ENCODE data around the gene C1orf159.

Gene C1orf159

DNA sequence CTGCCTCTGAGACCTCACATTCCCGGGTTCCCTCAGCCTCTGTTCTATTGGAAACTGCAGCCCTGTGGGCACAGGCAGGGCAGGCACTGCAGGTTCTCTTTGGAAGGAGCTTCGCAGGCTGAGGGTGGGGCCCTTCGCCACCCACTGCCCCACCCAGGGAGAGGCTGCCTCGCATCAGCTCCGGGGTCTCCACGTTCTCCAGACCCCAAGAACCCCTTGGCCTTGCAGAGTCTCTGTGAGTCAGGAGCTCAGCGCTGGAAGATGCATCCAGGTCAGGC, 8.6 kb upstream of the C1orf159 start:
- FAIRE-seq, result no peak
- no peak for DNase-seq (ENCODE audit: insufficient read length, low spot score)
- TF ChIP-seq, protein P1, sequence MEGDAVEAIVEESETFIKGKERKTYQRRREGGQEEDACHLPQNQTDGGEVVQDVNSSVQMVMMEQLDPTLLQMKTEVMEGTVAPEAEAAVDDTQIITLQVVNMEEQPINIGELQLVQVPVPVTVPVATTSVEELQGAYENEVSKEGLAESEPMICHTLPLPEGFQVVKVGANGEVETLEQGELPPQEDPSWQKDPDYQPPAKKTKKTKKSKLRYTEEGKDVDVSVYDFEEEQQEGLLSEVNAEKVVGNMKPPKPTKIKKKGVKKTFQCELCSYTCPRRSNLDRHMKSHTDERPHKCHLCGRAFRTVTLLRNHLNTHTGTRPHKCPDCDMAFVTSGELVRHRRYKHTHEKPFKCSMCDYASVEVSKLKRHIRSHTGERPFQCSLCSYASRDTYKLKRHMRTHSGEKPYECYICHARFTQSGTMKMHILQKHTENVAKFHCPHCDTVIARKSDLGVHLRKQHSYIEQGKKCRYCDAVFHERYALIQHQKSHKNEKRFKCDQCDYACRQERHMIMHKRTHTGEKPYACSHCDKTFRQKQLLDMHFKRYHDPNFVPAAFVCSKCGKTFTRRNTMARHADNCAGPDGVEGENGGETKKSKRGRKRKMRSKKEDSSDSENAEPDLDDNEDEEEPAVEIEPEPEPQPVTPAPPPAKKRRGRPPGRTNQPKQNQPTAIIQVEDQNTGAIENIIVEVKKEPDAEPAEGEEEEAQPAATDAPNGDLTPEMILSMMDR (IDR thresholded peaks at IDR 0.05; ENCODE audit: insufficient read depth, missing control alignments), result no peak

GRCh38 chr1:1123581-1124507, 8.0 kb upstream of the C1orf159 start:
- TF ChIP-seq, protein P1 (IDR thresholded peaks at IDR 0.05; ENCODE audit: insufficient read depth, missing control alignments), result no peak
- FAIRE-seq, result no peak
- no peak for DNase-seq (ENCODE audit: insufficient read length, low spot score)

DNA sequence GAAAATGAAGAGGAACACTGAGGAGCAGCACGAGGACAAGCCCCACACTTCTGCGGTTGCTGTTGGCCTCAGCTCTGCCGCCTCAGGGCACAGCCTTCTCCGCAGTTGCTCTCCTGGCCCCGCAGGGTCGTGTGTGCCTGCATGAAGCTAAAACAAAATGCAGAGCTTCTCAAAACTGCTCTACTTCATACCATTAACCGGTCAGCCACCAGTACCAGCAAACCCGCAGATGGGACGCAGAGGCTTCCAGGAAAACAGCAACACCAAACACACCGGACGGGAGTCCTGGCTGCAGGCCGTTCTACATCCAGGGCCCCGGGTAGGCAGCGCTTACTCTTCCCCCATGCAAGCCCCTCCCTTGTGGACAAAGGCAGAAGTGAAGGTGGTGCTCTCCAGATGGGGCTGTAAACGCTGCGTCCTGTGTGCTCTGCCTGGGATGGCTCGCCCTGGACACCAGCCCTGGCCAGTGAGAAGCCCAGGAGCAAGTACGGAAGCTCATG, 7.1 kb upstream of the C1orf159 start:
- TF ChIP-seq, protein P1 (IDR thresholded peaks at IDR 0.05; ENCODE audit: insufficient read depth, missing control alignments), result no peak
- FAIRE-seq, result no peak
- no peak for DNase-seq (ENCODE audit: insufficient read length, low spot score)

DNA sequence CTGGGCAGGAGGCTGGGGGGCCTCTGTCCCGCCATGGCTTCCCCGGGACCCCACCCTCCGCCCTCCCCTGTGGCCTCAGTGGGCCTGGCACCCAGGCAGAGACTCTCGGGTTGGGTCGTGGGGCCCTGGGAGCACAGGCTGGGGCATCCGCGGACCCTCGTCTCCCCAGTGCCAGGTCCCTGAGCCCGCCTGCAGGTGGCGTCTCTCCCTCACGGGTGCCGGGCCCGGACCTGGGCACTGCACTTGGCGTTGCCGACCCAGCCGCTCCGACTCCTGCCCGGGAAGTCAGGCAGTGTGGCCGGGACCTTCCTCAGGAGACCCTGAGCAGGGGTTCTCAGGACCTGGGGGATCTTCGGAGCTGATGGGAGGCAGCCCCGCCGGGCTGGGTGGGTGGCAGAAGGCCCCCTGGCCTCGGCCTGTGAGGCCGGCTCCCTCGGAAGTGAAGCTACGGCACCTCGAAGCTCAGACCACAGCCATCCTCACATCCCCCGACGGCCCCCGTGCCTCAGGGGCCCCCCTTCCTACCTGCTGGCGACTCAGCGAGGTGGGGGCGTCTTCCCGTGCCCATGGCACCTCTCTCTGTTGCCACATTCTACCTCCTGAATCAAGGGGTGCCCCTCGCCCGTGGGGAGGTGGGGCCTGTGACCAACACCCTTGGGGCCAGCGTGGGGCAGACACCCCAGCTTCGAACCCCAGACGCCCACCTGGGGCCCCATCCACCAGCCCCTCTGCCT, 6.4 kb upstream of the C1orf159 start:
- peak; percentile 74 for DNase-seq (ENCODE audit: insufficient read length, low spot score)
- no peak for FAIRE-seq
- TF ChIP-seq, protein P1 (IDR thresholded peaks at IDR 0.05; ENCODE audit: insufficient read depth, missing control alignments), result peak; percentile 69

- DNase-seq (ENCODE audit: insufficient read length, low spot score) (no peak), FAIRE-seq (no peak)
- TF ChIP-seq, protein P1 (IDR thresholded peaks at IDR 0.05; ENCODE audit: insufficient read depth, missing control alignments), result no peak
These were observed 5.8 kb upstream of the C1orf159 start for GRCh38 chr1:1121611-1122077.

GRCh38 chr1:1120866-1121591, 5.1 kb upstream of the C1orf159 start:
- TF ChIP-seq, protein P1 (IDR thresholded peaks at IDR 0.05; ENCODE audit: insufficient read depth, missing control alignments), result no peak
- FAIRE-seq, result no peak
- DNase-seq (ENCODE audit: insufficient read length, low spot score), result peak; percentile 62

All from D721Med (cell line).